Cardiac fibroblast (primary cell): Measurements from ENCODE around the gene ANAPC13.
A peak's percentile ranks its signal among the peaks of the same experiment; 100 is the strongest.

Experiments
- DNase-seq, 2 donors: peaks; one replicate each; pipeline versions ENCODE4 v3.0.0 to v3.0.0-alpha.2; 2010; ENCODE audit warnings: low read depth in 2 of 2
- H3K4me3 ChIP-seq, 2 donors: replicated peaks in 1 of 2; 1 replicate in 1 of 2; 2 replicates in 1 of 2; pipeline ENCODE4 v1.5.1; 2011; ENCODE audit warnings: low read depth in 2 of 2, low read length in 2 of 2, mild to moderate bottlenecking in 2 of 2, moderate library complexity in 1 of 2
- CTCF ChIP-seq: IDR thresholded peaks from one replicate; pipeline ENCODE4 v1.5.1; 2011; ENCODE audit warnings: low read depth, mild to moderate bottlenecking, low read length, inconsistent platforms

ANAPC13 gene

DNA sequence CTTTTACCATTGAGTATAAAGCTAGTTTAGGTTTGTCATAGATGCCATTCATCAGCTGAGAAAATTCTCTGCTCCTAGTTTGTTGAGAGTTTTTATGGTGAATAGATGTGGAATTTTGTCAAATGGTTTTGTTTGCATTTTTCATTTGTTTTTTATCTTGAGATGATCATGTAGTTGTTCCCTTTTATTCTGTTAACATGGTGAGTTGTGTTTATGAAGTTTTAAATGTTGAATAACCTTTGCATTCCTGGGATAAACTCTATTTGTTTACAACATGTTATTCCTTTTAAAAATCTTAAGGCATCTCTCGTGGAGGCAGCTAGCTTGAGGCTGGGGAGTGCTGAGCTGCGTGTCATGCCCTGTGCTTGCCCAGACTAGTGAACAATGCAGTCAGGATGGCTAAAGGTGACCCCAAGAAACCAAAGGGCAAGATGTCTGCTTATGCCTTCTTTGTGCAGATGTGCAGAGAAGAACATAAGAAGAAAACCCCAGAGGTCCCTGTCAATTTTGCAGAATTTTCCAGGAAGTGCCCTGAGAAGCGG is 48.5 kb downstream of the ANAPC13 start:
- TF ChIP-seq CTCF: no peak
- no peak overlapping the region for H3K4me3 ChIP-seq
- no peak for DNase-seq

DNA sequence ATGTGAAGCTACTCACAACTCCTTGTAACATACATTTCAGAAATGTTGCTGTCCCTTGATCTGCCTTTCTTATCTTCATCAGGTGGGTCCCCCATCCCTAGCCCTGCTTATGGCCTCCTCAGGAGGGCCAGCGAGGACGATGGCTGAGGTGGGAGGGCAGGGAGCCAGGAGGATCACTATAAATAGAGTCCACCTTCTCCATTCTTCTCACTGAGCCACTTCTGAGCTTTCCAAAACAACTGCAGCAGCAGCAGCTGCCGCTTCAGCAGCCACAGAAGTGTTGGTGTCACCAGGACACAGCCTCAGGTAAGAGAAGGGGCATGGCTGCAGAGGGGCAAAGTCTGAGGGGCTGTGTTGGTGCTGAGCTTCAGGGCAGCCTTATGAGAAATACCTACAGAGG is 53.5 kb downstream of the ANAPC13 start:
- no peak for TF ChIP-seq CTCF
- DNase-seq: no peak
- no peak overlapping the region for H3K4me3 ChIP-seq

DNA sequence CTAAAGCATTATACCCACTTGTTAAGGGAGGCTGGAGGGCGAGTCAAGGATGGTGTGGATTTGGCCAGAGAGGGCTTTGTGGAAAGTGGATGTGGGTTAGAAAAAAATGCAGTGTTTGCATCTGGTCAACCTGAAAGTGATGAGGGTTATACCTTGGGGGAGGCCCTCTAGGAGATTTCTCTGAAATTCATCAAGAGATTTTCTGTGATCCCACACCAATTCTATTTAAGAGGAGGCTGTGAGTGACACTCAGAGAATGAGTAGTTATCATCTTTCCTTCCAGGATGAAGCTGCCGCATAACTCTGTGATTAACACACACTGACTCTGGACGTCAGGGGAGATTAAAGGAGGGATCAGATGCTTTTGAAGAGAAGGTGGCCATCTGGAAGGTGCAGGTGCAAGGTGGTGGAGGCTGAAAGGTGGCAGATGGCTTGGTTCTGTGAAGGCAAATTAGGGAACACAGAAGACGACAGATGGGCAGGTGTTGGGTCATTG is 54.8 kb downstream of the ANAPC13 start:
- no peak for TF ChIP-seq CTCF
- DNase-seq: no peak
- no peak overlapping the region for H3K4me3 ChIP-seq

DNA sequence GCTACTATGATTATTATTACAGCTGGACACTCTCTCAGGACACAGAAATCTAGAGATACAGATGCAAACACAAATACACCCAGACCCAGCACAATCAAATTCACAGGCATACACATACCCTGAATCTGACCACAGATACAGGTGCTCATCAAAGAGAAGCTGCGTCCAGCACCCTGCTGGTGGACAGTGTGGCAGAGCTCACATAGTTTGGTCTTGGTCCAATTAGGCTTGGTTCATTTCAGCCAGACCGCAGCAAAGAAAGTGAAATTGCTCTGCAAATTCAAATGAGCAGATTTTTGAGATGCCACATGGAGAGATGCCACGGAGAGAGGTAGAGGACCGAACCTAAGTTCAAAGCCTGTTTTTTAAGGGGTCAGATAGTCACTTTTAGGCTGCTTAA is 55.6 kb downstream of the ANAPC13 start:
- TF ChIP-seq CTCF: no peak

DNA sequence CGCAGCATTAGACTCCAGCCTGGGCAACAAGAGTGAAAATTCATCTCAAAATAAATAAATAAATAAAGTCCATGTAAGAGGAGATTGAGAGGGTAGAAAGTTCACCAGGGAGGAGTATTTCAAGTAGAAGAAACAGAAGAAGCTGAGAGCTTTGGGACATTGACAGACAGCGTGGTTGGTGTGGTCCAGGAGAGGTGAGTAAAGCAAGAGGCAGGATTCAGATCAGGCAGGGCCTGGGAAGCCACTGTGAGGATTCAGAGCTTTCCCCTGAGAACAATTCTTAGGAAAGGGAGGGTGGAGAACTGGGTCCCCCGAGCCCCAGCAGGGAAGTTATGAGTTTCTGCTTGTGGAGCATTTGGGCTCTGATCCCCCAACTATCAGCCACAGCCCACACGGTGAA is 57.4 kb downstream of the ANAPC13 start:
- H3K4me3 ChIP-seq: no peak overlapping the region
- DNase-seq: peak in 1 of 2 donors; percentile 25
- no peak for TF ChIP-seq CTCF

More for the DNA sequence above, 55.6 kb downstream of the ANAPC13 start:
- DNase-seq: no peak
- no peak overlapping the region for H3K4me3 ChIP-seq
